Karpas-422 (cell line): ENCODE measurements around the gene SLC36A2. TPM values are rescaled to one million over a fixed set of nuclear protein-coding genes. Genes with fewer than 3 reads are reported as not detected.
A peak's percentile ranks its signal among the peaks of the same experiment; 100 is the strongest.

Experiments used
- DNase-seq: peaks from one replicate; pipeline ENCODE4 v3.0.0-alpha.2; 2015
- H2AFZ ChIP-seq: fragments of 200-600 bp; sonication (generic); 2 replicates; pipeline ENCODE4 v1.6.1; 2014; ENCODE audit warnings: antibody characterized with exemption, low read length, mixed read lengths
- H3K27ac ChIP-seq: fragments of 200-600 bp; sonication (generic); 2 replicates; pipeline ENCODE4 v1.5.1; 2014; ENCODE audit warnings: mild to moderate bottlenecking, low read length, moderate library complexity
- H3K27me3 ChIP-seq: fragments of 200-600 bp; sonication (generic); 2 replicates; pipeline ENCODE4 v1.6.1; 2014; ENCODE audit warnings: low read length, mixed read lengths
- H3K36me3 ChIP-seq: fragments of 200-600 bp; sonication (generic); 2 replicates; pipeline ENCODE4 v1.6.1; 2014; ENCODE audit warnings: low read length, mixed read lengths; ENCODE audit not compliant: insufficient read depth
- H3K4me1 ChIP-seq: fragments of 200-600 bp; sonication (generic); 2 replicates; pipeline ENCODE4 v1.6.1; 2014; ENCODE audit warnings: mild to moderate bottlenecking, low read length, mixed read lengths
- H3K4me2 ChIP-seq: fragments of 200-600 bp; sonication (generic); 2 replicates; pipeline ENCODE4 v1.6.1; 2014; ENCODE audit warnings: low read length, low read depth, mild to moderate bottlenecking; ENCODE audit not compliant: poor library complexity, severe bottlenecking
- H3K4me3 ChIP-seq: fragments of 200-600 bp; sonication (generic); 2 replicates; pipeline ENCODE4 v1.5.1; 2014; ENCODE audit warnings: mild to moderate bottlenecking, antibody characterized with exemption, low read length, mixed read lengths
- H3K79me2 ChIP-seq: fragments of 200-600 bp; sonication (generic); 2 replicates; pipeline ENCODE4 v1.6.1; 2014; ENCODE audit warnings: mild to moderate bottlenecking, low read length, mixed read lengths
- H3K9ac ChIP-seq: fragments of 200-600 bp; sonication (generic); 2 replicates; pipeline ENCODE4 v1.6.0; 2014; ENCODE audit warnings: low read length
- H3K9me2 ChIP-seq: fragments of 200-600 bp; sonication (generic), shearing (Covaris generic); replicated peaks from 2 replicates; pipeline ENCODE4 v1.6.0; 2014; ENCODE audit warnings: mild to moderate bottlenecking, low read length, moderate library complexity; ENCODE audit not compliant: insufficient read depth
- H3K9me3 ChIP-seq: fragments of 300-700, 200-600 bp; sonication (generic); 2 replicates; pipeline ENCODE4 v1.6.1; 2014; ENCODE audit warnings: low read length, mixed read lengths
- H4K20me1 ChIP-seq: fragments of 200-600 bp; sonication (generic); 2 replicates; pipeline ENCODE4 v1.6.1; 2014; ENCODE audit warnings: mild to moderate bottlenecking, antibody characterized with exemption, low read length, low read depth; ENCODE audit not compliant: insufficient read depth
- total RNA-seq: library from RNA; depleted of rRNA; stranded (reverse); fragments of >200 nt; shearing (Covaris generic); gene quantifications from 2 replicates; pipeline ENCODE4 v1.2.3, GENCODE V29; 2014; ENCODE audit warnings: low replicate concordance

Gene SLC36A2
- total RNA-seq, 1 experiment from 2014 or later, result not detected

DNA sequence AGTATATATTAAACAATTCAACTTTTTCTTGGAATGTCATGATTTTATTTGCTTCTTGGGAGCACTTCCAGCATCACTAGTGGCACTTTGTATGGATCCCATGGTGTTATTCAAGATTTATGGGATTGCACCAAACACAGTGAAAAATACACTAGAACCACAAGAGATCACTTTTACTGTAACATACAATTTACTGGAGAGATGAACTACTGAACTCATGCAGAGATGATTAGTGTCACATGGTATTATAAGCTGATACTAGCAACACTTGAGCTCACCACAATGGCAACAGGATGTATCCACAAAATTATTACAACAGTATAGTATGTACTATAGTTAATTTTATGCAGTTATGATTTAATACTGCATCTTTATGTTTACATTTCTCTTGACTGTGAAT lies 16.3 kb upstream of the SLC36A2 start:
- H2AFZ ChIP-seq, result no peak overlapping the region
- no peak overlapping the region for H3K9ac ChIP-seq
- no peak overlapping the region for H3K4me2 ChIP-seq
- no peak overlapping the region for H3K27ac ChIP-seq
- no peak overlapping the region for H3K4me3 ChIP-seq
- H3K9me3 ChIP-seq, result peaks cover 15% of the 10 kb centered on the region
- DNase-seq, result no peak
- no peaks in the 10 kb centered on the region for H4K20me1 ChIP-seq
- no peaks in the 10 kb centered on the region for H3K9me2 ChIP-seq
- peaks cover 5% of the 10 kb centered on the region; the same call in 1 of the 2 replicates for H3K27me3 ChIP-seq
- no peaks in the 10 kb centered on the region for H3K79me2 ChIP-seq
- H3K4me1 ChIP-seq, result no peaks in the 10 kb centered on the region
- H3K36me3 ChIP-seq, result no peaks in the 10 kb centered on the region

DNA sequence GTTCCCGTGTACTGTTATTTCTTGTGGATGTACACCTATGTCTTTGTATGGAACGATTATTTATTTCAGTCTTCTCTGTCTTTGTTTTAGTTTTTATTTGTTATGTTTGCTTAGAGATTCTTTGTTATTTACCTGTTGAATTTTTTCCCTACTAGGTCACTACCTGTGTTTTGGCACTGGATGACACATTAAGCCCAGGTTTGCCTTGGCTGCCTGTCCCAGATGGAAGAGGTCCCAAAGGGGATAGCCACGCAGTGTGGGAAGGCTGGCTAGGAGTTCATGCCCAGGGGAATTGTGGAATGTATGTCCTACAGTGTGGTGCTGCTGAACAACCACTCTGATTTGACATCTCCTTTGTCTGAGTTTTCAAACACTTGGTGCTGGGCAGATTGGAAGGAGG lies 15.6 kb upstream of the SLC36A2 start:
- Histone ChIP-seq H3K27me3 (peaks cover 5% of the 10 kb centered on the region; the same call in 1 of the 2 replicates), H3K4me2 (no peak overlapping the region), H3K79me2 (no peaks in the 10 kb centered on the region), H3K9me3 (peaks cover 13% of the 10 kb centered on the region), H4K20me1 (no peaks in the 10 kb centered on the region), H3K27ac (no peak overlapping the region), H3K9ac (no peak overlapping the region), H3K9me2 (no peaks in the 10 kb centered on the region), H3K36me3 (no peaks in the 10 kb centered on the region), H2AFZ (no peak overlapping the region), H3K4me1 (peaks cover 4% of the 10 kb centered on the region), H3K4me3 (no peak overlapping the region)
- no peak for DNase-seq

DNA sequence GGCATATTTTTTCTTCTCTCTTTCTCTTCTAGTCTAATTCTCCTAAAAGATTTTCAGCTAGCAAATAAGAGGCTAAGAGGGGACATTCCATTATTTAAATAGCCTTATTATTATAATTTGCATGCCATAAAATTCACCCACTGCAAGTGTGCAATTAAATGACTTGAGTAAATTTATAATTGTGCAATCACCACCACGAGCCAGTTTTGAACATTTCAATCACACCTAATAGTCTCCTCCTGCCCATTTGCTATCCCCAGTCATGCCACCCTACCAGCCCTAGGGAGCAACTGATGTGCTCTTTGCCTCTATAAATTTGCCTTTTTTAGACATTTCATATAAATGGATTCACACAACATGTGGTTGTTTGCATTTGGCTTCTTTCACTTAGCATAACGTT lies 12.0 kb upstream of the SLC36A2 start:
- no peak overlapping the region for H2AFZ ChIP-seq
- DNase-seq, result no peak
- no peaks in the 10 kb centered on the region for H4K20me1 ChIP-seq
- H3K4me2 ChIP-seq, result no peak overlapping the region
- no peaks in the 10 kb centered on the region for H3K9me2 ChIP-seq
- no peak overlapping the region for H3K9ac ChIP-seq
- peaks cover 10% of the 10 kb centered on the region for H3K4me1 ChIP-seq
- H3K9me3 ChIP-seq, result peaks cover 7% of the 10 kb centered on the region
- no peaks in the 10 kb centered on the region for H3K79me2 ChIP-seq
- H3K27me3 ChIP-seq, result no peaks in the 10 kb centered on the region
- H3K27ac ChIP-seq, result no peak overlapping the region
- no peaks in the 10 kb centered on the region for H3K36me3 ChIP-seq
- no peak overlapping the region for H3K4me3 ChIP-seq

DNA sequence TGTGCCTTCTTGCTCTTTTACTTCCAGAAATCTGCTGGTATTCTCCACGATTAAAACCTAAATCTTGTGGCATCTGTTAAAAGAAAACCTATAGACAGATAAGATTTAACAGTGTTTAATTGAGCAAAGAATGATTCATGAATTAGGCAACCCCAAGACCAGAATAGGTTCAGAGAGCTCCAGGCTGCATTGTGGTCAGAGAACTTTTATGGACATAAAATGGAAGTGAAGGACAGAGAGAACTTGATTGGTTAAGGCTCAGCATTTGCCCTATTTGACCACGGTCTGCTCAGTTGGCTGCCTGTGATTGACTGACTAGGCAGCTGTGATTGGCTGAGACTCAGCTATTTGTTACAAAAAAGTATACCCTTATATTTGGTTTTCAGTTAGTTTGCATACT lies 10.4 kb upstream of the SLC36A2 start:
- H3K4me3 ChIP-seq, result no peak overlapping the region
- no peaks in the 10 kb centered on the region for H3K27me3 ChIP-seq
- no peak overlapping the region for H2AFZ ChIP-seq
- no peaks in the 10 kb centered on the region for H3K9me2 ChIP-seq
- no peak overlapping the region for H3K27ac ChIP-seq
- no peaks in the 10 kb centered on the region for H3K79me2 ChIP-seq
- H3K9me3 ChIP-seq, result peaks cover 4% of the 10 kb centered on the region
- no peak for DNase-seq
- H3K36me3 ChIP-seq, result no peaks in the 10 kb centered on the region
- H3K9ac ChIP-seq, result no peak overlapping the region
- no peaks in the 10 kb centered on the region for H4K20me1 ChIP-seq
- H3K4me2 ChIP-seq, result peak overlapping the region; percentile 3
- H3K4me1 ChIP-seq, result peaks cover 10% of the 10 kb centered on the region

DNA sequence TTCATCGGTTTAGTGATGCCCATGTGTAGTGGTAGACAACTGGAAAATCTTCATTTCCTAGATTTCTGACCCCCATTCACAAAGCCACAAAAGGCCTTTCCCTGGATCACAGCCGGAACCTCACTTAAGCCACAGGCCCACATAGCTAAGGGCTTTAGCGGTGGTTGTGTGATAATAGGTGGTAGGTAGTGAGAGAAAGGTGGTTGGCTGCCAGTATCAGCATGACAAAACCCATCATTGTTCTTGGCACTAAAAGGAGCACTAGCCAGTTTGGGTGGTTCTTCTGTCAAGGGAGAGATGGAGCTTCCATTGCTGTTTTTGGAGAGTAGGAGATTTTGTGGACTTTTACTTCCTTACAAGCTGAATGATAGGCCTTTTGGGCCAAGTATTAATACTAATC lies 9.7 kb upstream of the SLC36A2 start:
- Histone ChIP-seq H3K9me2 (no peaks in the 10 kb centered on the region), H3K79me2 (no peaks in the 10 kb centered on the region), H3K4me2 (no peak overlapping the region), H3K4me3 (no peak overlapping the region), H4K20me1 (no peaks in the 10 kb centered on the region), H3K9ac (no peak overlapping the region), H2AFZ (no peak overlapping the region), H3K27me3 (no peaks in the 10 kb centered on the region), H3K36me3 (no peaks in the 10 kb centered on the region), H3K27ac (no peak overlapping the region), H3K9me3 (peaks cover 3% of the 10 kb centered on the region; the same call in 1 of the 2 replicates), H3K4me1 (peaks cover 10% of the 10 kb centered on the region)
- no peak for DNase-seq

DNA sequence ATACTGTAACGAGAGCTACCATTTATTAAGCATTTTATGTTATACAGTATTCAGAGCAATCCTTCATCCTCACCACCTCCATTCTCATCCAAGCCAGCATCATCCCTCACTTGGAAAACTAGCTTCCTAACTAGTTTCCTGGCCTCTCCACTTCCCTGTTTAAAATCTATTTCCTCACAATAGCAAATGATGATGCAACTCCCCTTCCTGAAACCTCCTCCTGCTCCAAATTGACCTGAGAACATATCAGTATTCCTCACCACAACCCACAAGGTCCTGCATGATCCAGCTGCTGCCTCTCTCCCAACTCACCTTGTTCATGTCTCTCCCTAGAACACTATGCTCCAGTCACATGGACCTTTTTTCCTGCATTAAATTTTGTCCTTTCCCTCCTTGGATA lies 4.3 kb upstream of the SLC36A2 start:
- DNase-seq, result no peak
- Histone ChIP-seq H3K9ac (no peak overlapping the region), H3K4me1 (no peaks in the 10 kb centered on the region), H3K9me3 (no peaks in the 10 kb centered on the region), H2AFZ (no peak overlapping the region), H3K9me2 (no peaks in the 10 kb centered on the region), H3K79me2 (no peaks in the 10 kb centered on the region), H3K27ac (no peak overlapping the region), H3K4me2 (no peak overlapping the region), H3K36me3 (no peaks in the 10 kb centered on the region), H4K20me1 (no peaks in the 10 kb centered on the region), H3K27me3 (no peaks in the 10 kb centered on the region), H3K4me3 (no peak overlapping the region)

DNA sequence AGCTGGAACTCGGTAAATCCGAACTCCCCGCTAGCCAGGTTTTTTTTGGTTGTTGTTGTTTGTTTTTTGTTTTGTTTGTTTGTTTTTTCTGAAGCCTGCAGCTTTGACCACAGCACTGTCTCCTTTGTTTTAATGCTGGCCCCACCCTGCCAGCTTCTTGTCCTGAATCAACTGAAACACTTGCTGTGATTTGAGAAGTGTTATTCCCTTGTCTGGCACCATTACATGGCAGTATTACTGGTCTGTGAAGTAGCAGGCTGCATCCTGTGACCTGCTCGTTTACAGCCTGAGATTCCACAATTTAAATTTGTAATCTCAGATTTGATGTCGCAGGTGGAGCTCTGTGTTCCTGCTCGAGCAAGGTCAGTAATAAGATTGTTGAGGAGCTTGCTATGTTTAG lies 1.4 kb upstream of the SLC36A2 start:
- H2AFZ ChIP-seq, result no peak overlapping the region
- no peak overlapping the region for H3K4me3 ChIP-seq
- no peaks in the 10 kb centered on the region for H4K20me1 ChIP-seq
- no peaks in the 10 kb centered on the region for H3K79me2 ChIP-seq
- H3K9me2 ChIP-seq, result no peaks in the 10 kb centered on the region
- no peak for DNase-seq
- H3K27me3 ChIP-seq, result no peaks in the 10 kb centered on the region
- H3K4me1 ChIP-seq, result no peaks in the 10 kb centered on the region; the same call in 1 of the 2 replicates
- H3K27ac ChIP-seq, result no peak overlapping the region
- no peaks in the 10 kb centered on the region for H3K36me3 ChIP-seq
- H3K9me3 ChIP-seq, result no peaks in the 10 kb centered on the region
- no peak overlapping the region for H3K4me2 ChIP-seq
- H3K9ac ChIP-seq, result no peak overlapping the region

DNA sequence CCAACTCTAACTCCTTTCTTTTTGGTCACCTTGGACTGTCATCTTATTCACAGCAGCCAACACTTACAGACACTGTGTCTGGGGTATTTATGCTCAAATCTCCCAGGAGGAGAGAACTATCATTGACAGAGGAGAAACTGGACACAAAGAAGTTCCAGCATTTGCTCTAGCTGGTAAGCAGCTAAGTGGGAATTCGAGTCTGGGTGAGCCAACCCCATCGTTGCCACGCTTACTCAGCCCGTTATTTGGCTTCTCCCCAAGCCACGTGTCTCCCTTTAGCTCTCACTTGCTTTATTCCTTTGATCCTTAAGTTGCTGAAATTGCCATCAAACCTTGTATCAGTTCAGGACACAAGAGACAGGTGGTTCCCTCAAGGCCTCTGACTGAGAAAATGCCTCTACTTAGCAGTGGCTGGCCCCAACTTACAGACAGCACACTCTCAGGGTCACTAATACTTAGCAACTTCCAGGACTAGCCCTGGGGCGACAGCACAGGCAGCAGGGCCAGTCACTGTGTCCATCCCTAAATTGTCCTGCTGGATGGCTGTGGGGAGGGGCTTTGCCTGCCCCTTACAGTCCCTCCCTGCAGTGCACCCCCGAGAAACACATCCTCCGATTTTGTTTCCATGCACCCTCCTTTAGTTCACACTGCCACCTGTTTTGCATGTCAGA lies 1.4 kb downstream of the SLC36A2 start:
- H3K4me2 ChIP-seq, result no peak overlapping the region
- DNase-seq, result no peak

More for the DNA sequence above, 1.4 kb downstream of the SLC36A2 start:
- Histone ChIP-seq H4K20me1 (no peaks in the 10 kb centered on the region), H3K4me1 (no peaks in the 10 kb centered on the region; the same call in 1 of the 2 replicates), H3K9me3 (no peaks in the 10 kb centered on the region), H3K4me3 (no peak overlapping the region), H3K9ac (no peak overlapping the region), H3K79me2 (no peaks in the 10 kb centered on the region), H3K27me3 (no peaks in the 10 kb centered on the region), H2AFZ (no peak overlapping the region), H3K27ac (no peak overlapping the region), H3K9me2 (no peaks in the 10 kb centered on the region), H3K36me3 (no peaks in the 10 kb centered on the region)
